DOHH2 (cell line): ENCODE measurements around the gene TTC39C.

Source experiments
- H3F3A ChIP-seq: fragments of 200-600 bp; sonication (generic), shearing (Covaris generic); 2 replicates; pipeline ENCODE4 v1.6.0; 2016; ENCODE audit warnings: antibody characterized with exemption, mild to moderate bottlenecking; ENCODE audit not compliant: control insufficient read depth, insufficient read depth
- H3K27ac ChIP-seq: fragments of 200-600 bp; sonication (generic); 2 replicates; pipeline ENCODE4 v1.5.1; 2014; ENCODE audit warnings: low read depth, mild to moderate bottlenecking, low read length, moderate library complexity
- H3K27me3 ChIP-seq: fragments of 200-600 bp; sonication (generic); 2 replicates; pipeline ENCODE4 v1.6.1; 2014; ENCODE audit warnings: mild to moderate bottlenecking, low read length, mixed read lengths; ENCODE audit not compliant: control insufficient read depth
- H3K36me3 ChIP-seq: fragments of 200-600 bp; sonication (generic); 2 replicates; pipeline ENCODE4 v1.6.1; 2014; ENCODE audit warnings: mild to moderate bottlenecking, low read length, moderate library complexity, mixed read lengths; ENCODE audit not compliant: control insufficient read depth
- H3K4me1 ChIP-seq: fragments of 200-600 bp; sonication (generic); 2 replicates; pipeline ENCODE4 v1.6.1; 2014; ENCODE audit warnings: mild to moderate bottlenecking, low read length, mixed read lengths; ENCODE audit not compliant: control insufficient read depth
- H3K4me2 ChIP-seq: fragments of 200-600 bp; sonication (generic); 2 replicates; pipeline ENCODE4 v1.6.0; 2014; ENCODE audit warnings: mild to moderate bottlenecking, low read length, moderate library complexity
- H3K4me3 ChIP-seq: fragments of 200-600 bp; sonication (generic); 2 replicates; pipeline ENCODE4 v1.5.1; 2014; ENCODE audit warnings: mild to moderate bottlenecking, low read length, mixed read lengths
- H3K79me2 ChIP-seq: fragments of 200-600 bp; sonication (generic); 2 replicates; pipeline ENCODE4 v1.6.1; 2014; ENCODE audit warnings: mild to moderate bottlenecking, low read length, mixed read lengths; ENCODE audit not compliant: control insufficient read depth
- H3K9me2 ChIP-seq: fragments of 200-600 bp; sonication (generic); replicated peaks from 2 replicates; pipeline ENCODE4 v1.6.1; 2014; ENCODE audit warnings: mild to moderate bottlenecking, low read length, mixed read lengths; ENCODE audit not compliant: control insufficient read depth
- H3K9me3 ChIP-seq: fragments of 200-600 bp; sonication (generic); 2 replicates; pipeline ENCODE4 v1.6.1; 2014; ENCODE audit warnings: antibody characterized with exemption, low read length, mixed read lengths; ENCODE audit not compliant: control insufficient read depth, insufficient read depth
- H4K20me1 ChIP-seq: fragments of 200-600 bp; sonication (generic); 2 replicates; pipeline ENCODE4 v1.6.0; 2014; ENCODE audit warnings: low read depth, mild to moderate bottlenecking, antibody characterized with exemption, low read length, moderate library complexity; ENCODE audit not compliant: control insufficient read depth, insufficient read depth
- EZH2phosphoT487 ChIP-seq: fragments of 200-600 bp; sonication (generic); IDR thresholded peaks from 2 replicates; pipeline ENCODE4 v1.6.1; 2017; ENCODE audit warnings: borderline replicate concordance, mild to moderate bottlenecking, antibody characterized with exemption, low read length, moderate library complexity, mixed read lengths
- TF ChIP-seq, protein P1 (sequence below): fragments of 200-600 bp; sonication (generic); IDR thresholded peaks from one replicate; pipeline ENCODE4 v1.5.1; 2014; ENCODE audit warnings: antibody characterized with exemption, mild to moderate bottlenecking, low read depth, low read length; ENCODE audit not compliant: poor library complexity, severe bottlenecking

Gene TTC39C

DNA sequence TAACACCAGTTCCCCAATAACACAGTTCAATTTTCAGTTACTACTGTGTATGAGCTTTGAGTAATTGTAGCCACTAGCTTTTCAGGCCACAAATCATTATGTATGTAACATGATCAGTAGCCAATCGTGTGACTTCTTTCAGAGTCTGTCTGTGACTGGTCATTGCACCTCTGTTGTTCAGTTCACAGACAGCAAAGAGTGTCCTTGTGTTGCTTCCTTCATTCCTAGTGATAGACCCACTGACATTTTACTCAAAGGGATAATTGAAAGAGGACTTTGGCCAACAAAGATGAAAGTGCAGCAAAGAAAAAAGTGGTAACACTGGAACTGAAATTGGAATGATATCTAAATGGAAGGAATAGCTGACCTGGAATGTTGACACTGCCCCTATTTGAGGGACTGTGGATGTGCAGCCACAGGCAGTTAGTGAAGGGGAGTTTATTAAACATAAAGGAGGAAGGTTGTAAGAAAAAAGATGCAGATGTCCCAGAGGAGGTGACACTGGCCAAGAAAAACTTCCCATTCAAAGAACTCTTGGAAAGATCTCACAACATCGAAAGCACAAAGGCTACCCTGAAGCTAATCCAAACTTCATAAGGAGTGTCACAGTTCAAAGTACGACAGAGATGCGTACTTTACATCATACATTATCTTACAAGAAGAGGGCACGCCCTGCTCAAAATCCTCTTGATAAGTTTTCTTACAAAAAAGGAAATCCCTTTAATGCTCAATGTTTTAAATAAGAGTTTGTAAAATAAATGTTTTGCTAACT, 19.3 kb downstream of the TTC39C start:
- H3K36me3 ChIP-seq: no peaks in the 10 kb centered on the region
- no peak overlapping the region for H3K4me2 ChIP-seq
- H3K9me3 ChIP-seq: no peaks in the 10 kb centered on the region
- no peaks in the 10 kb centered on the region for H3K9me2 ChIP-seq
- no peaks in the 10 kb centered on the region for H3K4me1 ChIP-seq
- H3K4me3 ChIP-seq: no peak overlapping the region
- peaks cover 6% of the 10 kb centered on the region; the same call in 1 of the 2 replicates for H4K20me1 ChIP-seq
- H3K79me2 ChIP-seq: peaks cover 99% of the 10 kb centered on the region
- no peak overlapping the region for H3K27ac ChIP-seq
- no peaks in the 10 kb centered on the region for H3K27me3 ChIP-seq
- TF ChIP-seq, protein P1, sequence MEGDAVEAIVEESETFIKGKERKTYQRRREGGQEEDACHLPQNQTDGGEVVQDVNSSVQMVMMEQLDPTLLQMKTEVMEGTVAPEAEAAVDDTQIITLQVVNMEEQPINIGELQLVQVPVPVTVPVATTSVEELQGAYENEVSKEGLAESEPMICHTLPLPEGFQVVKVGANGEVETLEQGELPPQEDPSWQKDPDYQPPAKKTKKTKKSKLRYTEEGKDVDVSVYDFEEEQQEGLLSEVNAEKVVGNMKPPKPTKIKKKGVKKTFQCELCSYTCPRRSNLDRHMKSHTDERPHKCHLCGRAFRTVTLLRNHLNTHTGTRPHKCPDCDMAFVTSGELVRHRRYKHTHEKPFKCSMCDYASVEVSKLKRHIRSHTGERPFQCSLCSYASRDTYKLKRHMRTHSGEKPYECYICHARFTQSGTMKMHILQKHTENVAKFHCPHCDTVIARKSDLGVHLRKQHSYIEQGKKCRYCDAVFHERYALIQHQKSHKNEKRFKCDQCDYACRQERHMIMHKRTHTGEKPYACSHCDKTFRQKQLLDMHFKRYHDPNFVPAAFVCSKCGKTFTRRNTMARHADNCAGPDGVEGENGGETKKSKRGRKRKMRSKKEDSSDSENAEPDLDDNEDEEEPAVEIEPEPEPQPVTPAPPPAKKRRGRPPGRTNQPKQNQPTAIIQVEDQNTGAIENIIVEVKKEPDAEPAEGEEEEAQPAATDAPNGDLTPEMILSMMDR: no peak
- no peak for TF ChIP-seq EZH2phosphoT487
- H3F3A ChIP-seq: no peaks in the 10 kb centered on the region

DNA sequence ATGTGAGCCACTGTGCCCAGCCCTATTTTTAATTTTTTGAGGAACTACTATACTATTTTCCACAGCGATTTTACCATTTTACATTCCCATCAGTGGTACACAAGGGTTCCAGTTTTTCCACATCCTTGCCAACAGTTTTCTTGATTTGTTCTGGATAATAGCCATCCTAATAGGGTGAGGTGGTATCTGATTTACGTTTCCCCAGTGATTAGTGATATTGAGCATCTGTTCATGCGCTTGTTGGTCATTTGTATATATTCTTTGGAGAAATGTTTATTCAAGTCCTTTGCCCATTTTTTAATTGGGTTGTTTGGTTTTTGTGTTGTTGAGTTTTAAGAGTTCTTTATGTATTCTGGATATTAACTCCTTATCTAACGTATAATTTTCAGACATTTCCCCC, 20.8 kb downstream of the TTC39C start:
- H3K79me2 ChIP-seq: peaks cover 99% of the 10 kb centered on the region

DNA sequence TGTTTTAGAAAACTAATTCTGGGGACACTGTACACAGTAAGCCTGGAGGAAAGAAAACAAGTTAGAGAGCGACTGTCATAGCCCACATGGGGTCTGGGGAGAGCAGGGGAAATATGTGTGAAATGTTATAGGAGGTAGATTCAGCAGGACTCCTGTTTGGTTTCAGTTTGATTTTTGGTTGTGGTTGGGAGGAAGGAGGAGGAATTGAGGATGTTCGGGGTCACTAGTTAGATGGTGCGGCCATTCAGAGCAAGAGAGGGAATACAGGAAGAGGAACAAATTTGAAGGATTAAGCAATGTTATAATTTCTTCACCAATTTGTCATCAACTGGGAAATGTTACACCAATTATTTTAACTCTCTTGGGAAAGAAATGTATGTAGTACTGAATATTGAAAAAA, 25.1 kb downstream of the TTC39C start:
- no peaks in the 10 kb centered on the region for H3K9me3 ChIP-seq
- H3K27me3 ChIP-seq: no peaks in the 10 kb centered on the region
- peaks cover 15% of the 10 kb centered on the region; the same call in 1 of the 2 replicates for H4K20me1 ChIP-seq
- no peak overlapping the region for H3K4me2 ChIP-seq
- TF ChIP-seq, protein P1: no peak
- TF ChIP-seq EZH2phosphoT487: no peak
- H3F3A ChIP-seq: no peaks in the 10 kb centered on the region
- H3K27ac ChIP-seq: no peak overlapping the region
- peaks cover 100% of the 10 kb centered on the region for H3K79me2 ChIP-seq
- H3K4me1 ChIP-seq: no peaks in the 10 kb centered on the region
- no peaks in the 10 kb centered on the region for H3K9me2 ChIP-seq
- no peak overlapping the region for H3K4me3 ChIP-seq
- no peaks in the 10 kb centered on the region for H3K36me3 ChIP-seq

More for the DNA sequence above, 20.8 kb downstream of the TTC39C start:
- TF ChIP-seq, protein P1: no peak
- no peak for TF ChIP-seq EZH2phosphoT487
- no peaks in the 10 kb centered on the region for H3K4me1 ChIP-seq
- H3K9me3 ChIP-seq: no peaks in the 10 kb centered on the region
- H3K4me3 ChIP-seq: no peak overlapping the region
- no peak overlapping the region for H3K4me2 ChIP-seq
- no peaks in the 10 kb centered on the region for H3K27me3 ChIP-seq
- no peak overlapping the region for H3K27ac ChIP-seq
- no peaks in the 10 kb centered on the region for H3K36me3 ChIP-seq
- H3K9me2 ChIP-seq: no peaks in the 10 kb centered on the region
- peaks cover 6% of the 10 kb centered on the region; the same call in 1 of the 2 replicates for H4K20me1 ChIP-seq
- H3F3A ChIP-seq: no peaks in the 10 kb centered on the region
